ENCODE data around the gene AFP. TPM values are rescaled to one million over a fixed set of nuclear protein-coding genes. Genes with fewer than 3 reads are reported as not detected.

Gene AFP
- total and polyA plus RNA-seq, 9 of the 15 experiments (the other 6 are each of a cell fraction or from before 2014, with no cell fraction given), result 0.47 to 6.2 (median 3.0) TPM

DNA sequence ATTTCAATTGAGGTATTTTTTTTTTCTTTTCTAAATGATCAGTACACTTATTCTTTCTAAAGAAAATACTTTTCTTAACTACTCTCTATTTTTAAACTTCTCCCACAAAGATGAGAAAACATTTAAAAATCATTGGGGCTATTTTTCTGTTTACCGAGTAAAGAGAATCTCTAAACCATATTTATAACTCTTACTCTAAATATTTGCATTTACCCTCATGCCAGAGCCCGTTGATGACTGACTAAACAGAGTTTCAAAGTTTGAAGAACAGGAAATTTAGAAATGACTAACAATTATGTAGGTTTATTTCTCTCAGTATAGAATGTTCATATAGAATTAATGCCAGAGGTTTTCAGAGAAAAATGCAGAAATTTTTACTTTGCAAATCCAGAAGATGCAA lies 34.6 kb upstream of the AFP start (continued):
- TF ChIP-seq, protein P1, sequence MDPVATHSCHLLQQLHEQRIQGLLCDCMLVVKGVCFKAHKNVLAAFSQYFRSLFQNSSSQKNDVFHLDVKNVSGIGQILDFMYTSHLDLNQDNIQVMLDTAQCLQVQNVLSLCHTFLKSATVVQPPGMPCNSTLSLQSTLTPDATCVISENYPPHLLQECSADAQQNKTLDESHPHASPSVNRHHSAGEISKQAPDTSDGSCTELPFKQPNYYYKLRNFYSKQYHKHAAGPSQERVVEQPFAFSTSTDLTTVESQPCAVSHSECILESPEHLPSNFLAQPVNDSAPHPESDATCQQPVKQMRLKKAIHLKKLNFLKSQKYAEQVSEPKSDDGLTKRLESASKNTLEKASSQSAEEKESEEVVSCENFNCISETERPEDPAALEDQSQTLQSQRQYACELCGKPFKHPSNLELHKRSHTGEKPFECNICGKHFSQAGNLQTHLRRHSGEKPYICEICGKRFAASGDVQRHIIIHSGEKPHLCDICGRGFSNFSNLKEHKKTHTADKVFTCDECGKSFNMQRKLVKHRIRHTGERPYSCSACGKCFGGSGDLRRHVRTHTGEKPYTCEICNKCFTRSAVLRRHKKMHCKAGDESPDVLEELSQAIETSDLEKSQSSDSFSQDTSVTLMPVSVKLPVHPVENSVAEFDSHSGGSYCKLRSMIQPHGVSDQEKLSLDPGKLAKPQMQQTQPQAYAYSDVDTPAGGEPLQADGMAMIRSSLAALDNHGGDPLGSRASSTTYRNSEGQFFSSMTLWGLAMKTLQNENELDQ (CRISPR knock-in tag; IDR thresholded peaks at IDR 0.05; ENCODE audit: borderline replicate concordance), result no peak
- TF ChIP-seq BCL6 (CRISPR knock-in tag; IDR thresholded peaks at IDR 0.05) (no peak), TAF9B (IDR thresholded peaks at IDR 0.05; ENCODE audit: partially characterized antibody) (no peak), ZNF263 (CRISPR knock-in tag; IDR thresholded peaks at IDR 0.05; ENCODE audit: borderline replicate concordance) (no peak)
- TF ChIP-seq, protein P2, sequence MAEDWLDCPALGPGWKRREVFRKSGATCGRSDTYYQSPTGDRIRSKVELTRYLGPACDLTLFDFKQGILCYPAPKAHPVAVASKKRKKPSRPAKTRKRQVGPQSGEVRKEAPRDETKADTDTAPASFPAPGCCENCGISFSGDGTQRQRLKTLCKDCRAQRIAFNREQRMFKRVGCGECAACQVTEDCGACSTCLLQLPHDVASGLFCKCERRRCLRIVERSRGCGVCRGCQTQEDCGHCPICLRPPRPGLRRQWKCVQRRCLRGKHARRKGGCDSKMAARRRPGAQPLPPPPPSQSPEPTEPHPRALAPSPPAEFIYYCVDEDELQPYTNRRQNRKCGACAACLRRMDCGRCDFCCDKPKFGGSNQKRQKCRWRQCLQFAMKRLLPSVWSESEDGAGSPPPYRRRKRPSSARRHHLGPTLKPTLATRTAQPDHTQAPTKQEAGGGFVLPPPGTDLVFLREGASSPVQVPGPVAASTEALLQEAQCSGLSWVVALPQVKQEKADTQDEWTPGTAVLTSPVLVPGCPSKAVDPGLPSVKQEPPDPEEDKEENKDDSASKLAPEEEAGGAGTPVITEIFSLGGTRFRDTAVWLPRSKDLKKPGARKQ (CRISPR knock-in tag; IDR thresholded peaks at IDR 0.05), result no peak
- TF ChIP-seq, protein P3, sequence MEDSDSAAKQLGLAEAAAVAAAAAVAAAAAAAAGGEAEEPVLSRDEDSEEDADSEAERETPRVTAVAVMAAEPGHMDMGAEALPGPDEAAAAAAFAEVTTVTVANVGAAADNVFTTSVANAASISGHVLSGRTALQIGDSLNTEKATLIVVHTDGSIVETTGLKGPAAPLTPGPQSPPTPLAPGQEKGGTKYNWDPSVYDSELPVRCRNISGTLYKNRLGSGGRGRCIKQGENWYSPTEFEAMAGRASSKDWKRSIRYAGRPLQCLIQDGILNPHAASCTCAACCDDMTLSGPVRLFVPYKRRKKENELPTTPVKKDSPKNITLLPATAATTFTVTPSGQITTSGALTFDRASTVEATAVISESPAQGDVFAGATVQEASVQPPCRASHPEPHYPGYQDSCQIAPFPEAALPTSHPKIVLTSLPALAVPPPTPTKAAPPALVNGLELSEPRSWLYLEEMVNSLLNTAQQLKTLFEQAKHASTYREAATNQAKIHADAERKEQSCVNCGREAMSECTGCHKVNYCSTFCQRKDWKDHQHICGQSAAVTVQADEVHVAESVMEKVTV (CRISPR knock-in tag; IDR thresholded peaks at IDR 0.05), result no peak
- TF ChIP-seq, protein P4, sequence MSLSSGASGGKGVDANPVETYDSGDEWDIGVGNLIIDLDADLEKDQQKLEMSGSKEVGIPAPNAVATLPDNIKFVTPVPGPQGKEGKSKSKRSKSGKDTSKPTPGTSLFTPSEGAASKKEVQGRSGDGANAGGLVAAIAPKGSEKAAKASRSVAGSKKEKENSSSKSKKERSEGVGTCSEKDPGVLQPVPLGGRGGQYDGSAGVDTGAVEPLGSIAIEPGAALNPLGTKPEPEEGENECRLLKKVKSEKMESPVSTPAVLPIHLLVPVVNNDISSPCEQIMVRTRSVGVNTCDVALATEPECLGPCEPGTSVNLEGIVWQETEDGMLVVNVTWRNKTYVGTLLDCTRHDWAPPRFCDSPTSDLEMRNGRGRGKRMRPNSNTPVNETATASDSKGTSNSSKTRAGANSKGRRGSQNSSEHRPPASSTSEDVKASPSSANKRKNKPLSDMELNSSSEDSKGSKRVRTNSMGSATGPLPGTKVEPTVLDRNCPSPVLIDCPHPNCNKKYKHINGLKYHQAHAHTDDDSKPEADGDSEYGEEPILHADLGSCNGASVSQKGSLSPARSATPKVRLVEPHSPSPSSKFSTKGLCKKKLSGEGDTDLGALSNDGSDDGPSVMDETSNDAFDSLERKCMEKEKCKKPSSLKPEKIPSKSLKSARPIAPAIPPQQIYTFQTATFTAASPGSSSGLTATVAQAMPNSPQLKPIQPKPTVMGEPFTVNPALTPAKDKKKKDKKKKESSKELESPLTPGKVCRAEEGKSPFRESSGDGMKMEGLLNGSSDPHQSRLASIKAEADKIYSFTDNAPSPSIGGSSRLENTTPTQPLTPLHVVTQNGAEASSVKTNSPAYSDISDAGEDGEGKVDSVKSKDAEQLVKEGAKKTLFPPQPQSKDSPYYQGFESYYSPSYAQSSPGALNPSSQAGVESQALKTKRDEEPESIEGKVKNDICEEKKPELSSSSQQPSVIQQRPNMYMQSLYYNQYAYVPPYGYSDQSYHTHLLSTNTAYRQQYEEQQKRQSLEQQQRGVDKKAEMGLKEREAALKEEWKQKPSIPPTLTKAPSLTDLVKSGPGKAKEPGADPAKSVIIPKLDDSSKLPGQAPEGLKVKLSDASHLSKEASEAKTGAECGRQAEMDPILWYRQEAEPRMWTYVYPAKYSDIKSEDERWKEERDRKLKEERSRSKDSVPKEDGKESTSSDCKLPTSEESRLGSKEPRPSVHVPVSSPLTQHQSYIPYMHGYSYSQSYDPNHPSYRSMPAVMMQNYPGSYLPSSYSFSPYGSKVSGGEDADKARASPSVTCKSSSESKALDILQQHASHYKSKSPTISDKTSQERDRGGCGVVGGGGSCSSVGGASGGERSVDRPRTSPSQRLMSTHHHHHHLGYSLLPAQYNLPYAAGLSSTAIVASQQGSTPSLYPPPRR (CRISPR knock-in tag; IDR thresholded peaks at IDR 0.05; ENCODE audit: borderline replicate concordance), result no peak
